ENCODE data around the gene THUMPD2.
"Not testable (repeated sequence)": the region's sequence is repeated elsewhere in the genome, so short reads cannot be mapped to it uniquely, and the experiment has no call there.

The THUMPD2 gene

DNA sequence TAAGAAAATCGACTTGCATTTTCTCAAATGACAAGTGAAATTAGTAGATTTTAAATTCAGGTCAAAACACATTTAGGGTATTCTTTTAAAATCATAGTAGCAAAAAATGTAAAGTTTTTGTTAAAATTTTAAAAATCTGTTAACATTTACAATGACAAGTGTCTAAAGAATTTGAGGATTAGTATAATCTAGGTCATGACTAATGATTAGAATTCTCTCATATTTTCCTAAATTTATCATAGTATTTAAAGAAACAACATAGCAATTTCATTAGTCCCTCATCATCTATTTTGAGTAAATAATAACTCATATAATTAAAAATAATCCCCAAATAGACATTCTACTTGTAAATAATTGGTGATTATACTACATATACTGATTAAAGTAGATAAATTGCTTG lies 23.6 kb downstream of the THUMPD2 start:
- no peak for ATAC-seq

DNA sequence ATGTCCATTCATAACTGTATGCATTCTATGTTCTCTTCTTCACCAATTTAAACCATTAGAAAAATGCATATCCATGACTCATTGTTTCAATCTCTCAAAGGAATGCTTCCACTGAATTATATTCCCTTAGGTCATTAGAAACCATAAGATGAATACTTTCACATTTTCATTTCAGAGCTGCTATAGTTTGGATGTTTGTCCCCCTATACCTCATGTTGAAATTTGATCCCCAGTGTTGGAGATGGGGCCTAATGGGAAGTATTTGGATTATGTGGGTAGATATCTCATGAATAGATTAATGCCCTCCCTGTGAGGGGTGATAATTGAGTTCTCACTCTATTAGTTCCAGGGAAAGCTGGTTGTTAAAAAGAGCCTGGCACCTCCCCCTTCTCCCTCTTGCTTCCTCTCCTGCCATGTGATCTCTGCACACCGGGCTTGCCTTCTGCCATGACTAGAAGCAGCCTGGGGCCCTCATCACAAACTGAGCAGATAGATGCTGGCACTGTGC lies 35.7 kb downstream of the THUMPD2 start:
- ATAC-seq, result no peak

DNA sequence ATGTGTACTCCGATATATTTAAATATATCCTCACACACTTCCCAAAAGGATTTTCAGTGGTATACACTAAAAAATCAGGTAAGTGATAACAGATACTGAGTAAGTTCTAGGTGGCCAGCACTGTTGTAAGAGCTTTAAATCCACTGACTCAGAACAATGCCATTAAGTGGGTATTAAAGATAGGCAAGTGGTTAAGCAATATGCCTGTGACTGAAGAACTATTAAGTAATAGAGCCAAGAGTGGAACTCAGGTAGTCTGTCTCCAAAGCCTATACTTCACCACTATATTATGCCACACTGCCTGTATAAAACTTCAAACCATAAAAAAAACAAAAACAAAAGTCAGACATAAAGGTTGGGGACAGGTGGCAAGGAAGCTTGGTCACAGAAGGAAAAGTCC lies 37.2 kb downstream of the THUMPD2 start:
- no peak for ATAC-seq

- no peak for ATAC-seq
Measured at GRCh38 chr2:39739386-39739785, 39.7 kb downstream of the THUMPD2 start.

- ATAC-seq, result no peak
Measured at GRCh38 chr2:39738936-39739335, 40.1 kb downstream of the THUMPD2 start.

GRCh38 chr2:39737661-39738060 lies 41.4 kb downstream of the THUMPD2 start:
- no peak for ATAC-seq

- ATAC-seq, result no peak
Measured at GRCh38 chr2:39736640-39737039, 42.4 kb downstream of the THUMPD2 start.

DNA sequence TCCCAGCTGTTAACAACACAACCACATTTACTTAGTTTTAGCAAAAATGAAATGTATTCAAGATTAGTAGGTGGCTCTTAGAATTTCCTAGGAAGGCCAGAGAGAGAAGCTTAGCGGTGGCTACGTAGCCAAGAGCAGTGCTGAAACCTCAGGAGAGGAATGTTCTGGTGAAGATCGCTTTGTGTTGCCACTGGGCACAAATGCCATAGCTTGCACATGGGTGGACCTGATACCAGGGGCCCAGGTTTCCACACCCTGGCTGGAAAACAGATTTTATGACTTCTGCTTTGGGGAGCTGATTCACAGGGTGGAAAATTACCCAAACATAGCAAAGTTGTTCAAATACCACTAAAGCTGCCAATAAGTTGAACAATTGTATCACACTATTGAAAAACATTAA lies 43.4 kb downstream of the THUMPD2 start:
- ATAC-seq, result no peak

GRCh38 chr2:39734445-39734844 lies 44.6 kb downstream of the THUMPD2 start:
- no peak for ATAC-seq

DNA sequence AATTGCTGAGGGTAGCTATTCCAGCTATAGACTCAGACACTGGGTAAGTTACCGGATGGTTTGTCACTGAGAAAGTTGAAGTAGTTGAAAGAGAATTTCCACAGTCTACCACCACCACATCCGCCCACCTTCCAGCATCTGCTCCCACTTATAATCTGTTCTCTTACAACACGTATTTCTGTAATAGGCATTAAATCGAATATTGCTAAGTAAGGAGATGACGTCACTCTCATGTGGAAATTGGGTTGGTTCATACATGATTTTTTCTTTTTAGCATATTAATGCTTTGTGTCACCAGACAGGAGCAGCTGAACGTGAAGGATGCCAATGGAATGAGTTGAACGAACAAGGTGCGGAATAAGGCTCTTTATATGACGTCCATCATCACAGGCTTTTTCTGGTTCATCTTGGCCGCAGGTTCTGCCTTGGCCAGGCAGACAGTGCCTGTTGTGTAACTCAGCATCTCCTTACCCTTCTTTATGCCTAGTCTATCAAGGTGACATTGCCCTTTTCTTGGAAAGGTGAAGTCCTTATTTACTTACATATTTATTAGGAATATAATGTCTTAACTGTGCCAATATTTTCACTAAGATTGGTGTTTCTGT lies 45.9 kb downstream of the THUMPD2 start:
- no peak for ATAC-seq

DNA sequence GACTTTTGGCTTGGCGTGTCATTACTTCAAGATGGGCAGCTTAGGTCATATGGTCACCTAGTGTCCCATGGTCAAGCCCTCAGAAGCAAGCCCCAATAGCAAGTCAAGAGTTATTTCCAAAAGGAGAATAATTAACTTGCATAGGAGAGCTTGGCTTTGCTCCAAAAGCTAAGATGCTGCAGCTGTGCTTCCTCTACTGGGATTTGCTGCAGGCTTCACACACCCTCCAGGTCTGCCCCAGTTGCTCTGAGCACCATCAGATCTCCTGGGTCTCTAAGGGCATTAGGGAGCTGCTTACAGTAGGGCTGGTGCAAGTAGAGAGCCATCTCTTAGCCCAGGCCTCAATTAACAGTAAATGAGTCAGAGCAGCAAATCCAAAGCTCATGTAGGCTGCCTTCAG lies 46.6 kb downstream of the THUMPD2 start:
- no peak for ATAC-seq

DNA sequence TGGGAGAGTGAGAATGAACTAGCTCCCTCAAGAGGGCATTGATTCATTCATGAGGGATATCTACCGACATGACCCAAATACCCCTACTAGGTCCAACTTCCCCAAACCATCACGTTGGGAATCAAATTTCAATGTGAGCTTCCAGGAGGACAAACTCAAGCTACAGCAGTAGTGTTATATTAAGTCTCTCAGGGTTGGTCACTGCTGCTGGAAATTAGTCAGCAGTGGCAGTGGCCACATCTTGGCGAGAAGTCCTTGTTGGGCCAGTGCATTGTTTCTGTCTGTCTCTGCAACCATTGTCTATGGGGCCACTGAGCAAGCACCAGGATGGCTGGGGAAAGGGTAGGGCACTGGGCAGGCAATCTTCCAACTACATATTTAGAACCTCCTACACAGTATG lies 47.5 kb downstream of the THUMPD2 start:
- no peak for ATAC-seq

DNA sequence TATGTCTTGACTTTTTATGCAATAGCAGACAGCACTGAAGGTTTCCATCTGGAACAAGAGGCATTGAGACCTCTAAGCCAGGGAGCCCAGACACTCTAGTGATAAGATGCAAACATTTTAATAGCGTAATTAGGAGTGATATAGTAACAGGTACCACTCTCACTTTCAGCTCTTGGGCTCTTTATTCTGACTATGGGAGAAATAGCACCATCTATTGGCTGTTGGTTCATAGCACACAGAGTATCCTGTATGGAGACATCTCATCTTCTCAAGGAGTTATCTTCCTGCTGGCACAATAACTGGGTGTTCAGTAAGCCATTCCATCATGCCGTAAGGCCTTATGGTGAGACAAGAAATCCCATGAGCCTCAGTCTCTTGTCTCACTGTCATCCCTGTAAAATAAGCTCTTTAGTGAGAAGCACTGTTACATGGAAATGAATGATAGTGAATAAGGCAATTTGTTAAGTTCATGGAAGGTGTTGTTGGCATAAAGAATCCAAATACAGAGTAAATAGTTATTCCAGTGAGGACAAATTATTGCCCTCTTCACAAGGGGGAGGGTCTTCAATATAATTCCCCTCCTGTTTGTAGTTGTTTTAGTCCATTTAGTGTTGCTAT lies 48.3 kb downstream of the THUMPD2 start:
- no peak for ATAC-seq

- no peak for ATAC-seq
Measured at GRCh38 chr2:39730276-39730675, 48.8 kb downstream of the THUMPD2 start.

DNA sequence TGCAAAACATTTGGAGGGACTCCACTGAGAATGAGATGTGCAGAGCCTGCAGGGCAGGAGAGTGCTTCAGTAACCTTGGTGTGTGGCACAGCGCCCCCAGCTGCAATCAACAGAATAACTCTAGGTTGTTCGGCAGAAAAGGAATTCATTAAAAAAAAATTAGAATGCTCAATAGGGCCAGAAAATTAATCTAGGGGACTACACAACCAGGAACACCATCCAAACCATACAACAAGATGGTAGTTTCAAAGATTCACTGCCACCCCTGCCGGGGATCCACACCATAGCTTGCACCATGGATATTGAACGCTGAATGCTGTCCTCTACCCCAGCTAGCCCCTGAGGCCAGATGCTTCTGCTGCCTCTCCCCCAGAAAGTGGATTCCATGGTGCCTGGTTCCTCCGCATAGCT lies 50.1 kb downstream of the THUMPD2 start:
- no peak for ATAC-seq

DNA sequence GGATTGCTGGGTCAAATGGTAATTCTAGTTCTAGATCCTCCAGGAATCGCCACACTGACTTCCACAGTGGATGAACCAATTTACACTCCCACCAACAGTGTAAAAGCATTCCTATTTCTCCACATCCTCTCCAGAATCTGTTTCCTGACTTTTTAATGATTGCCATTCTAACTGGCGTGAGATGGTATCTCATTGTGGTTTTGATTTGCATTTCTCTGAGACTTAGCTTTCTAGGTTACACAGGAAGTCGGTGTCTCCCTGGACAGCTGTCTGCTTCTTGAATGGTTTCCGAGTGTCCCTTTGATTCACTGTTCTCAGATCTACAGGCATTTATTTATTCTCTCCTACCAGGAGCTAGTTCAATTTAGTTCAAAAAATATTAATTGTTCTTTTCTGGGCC lies 51.0 kb downstream of the THUMPD2 start:
- ATAC-seq, result not testable (repeated sequence)

GRCh38 chr2:39725401-39725800 lies 53.7 kb downstream of the THUMPD2 start:
- no peak for ATAC-seq

DNA sequence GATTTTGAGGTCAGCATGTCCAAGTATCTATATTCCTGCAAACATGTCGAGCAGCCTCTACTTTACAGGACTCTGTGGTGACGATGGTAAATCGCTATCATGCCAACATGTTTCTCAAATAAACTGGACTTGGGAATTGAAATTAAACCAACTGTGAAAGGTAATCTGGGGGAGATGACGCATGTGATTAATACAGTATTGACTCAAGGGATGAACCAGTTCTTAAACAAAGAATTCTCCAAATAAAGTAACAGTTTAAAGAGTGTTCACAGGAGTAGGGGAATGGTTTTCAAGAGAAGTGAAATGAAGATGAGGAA lies 54.3 kb downstream of the THUMPD2 start:
- ATAC-seq, result no peak

GRCh38 chr2:39723946-39724827 lies 54.9 kb downstream of the THUMPD2 start:
- no peak for ATAC-seq

GRCh38 chr2:39723497-39723896 lies 55.6 kb downstream of the THUMPD2 start:
- no peak for ATAC-seq

GRCh38 chr2:39720970-39721369 lies 58.1 kb downstream of the THUMPD2 start:
- ATAC-seq, result no peak

GRCh38 chr2:39719317-39719716 lies 59.7 kb downstream of the THUMPD2 start:
- no peak for ATAC-seq

DNA sequence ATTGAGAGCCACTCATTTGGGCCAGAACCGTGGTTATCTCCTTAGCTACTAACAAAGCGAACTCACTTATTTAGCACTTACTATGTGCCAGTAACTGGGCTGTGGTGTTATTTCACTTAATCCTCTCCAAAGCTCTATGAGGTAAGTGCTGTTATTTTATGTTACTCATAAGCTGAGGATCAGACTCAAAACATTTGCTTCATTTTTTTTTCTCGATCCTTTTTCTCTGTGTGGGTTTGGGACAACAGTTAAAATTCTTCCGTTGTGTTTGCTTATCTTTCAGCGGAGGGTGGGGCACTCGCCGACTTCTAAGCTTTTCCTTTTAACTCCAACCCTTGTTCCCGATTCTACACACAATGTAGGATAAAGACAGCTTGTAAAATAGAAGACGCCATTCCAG lies 60.6 kb downstream of the THUMPD2 start:
- no peak for ATAC-seq

GRCh38 chr2:39717067-39717466 lies 62.0 kb downstream of the THUMPD2 start:
- ATAC-seq, result no peak
